ENCODE results near the gene CORIN. TPM values are rescaled to one million over a fixed set of nuclear protein-coding genes. Genes with fewer than 3 reads are reported as not detected.

The CORIN gene
- total and polyA plus RNA-seq, 2 of the 4 experiments (the other 2 are of a cell fraction): 20.3 to 24.7 TPM

GRCh38 chr4:47668810-47669408 is 169.0 kb downstream of the CORIN start:
- H2BK15ac ChIP-seq (ENCODE audit: low read depth, low read length): no peak overlapping the region
- TF ChIP-seq RCOR1 (IDR thresholded peaks at IDR 0.05; ENCODE audit: insufficient replicate concordance, low read length) (no peak), RFX5 (IDR thresholded peaks at IDR 0.05; ENCODE audit: low read depth, low read length) (no peak), MAZ (IDR thresholded peaks at IDR 0.05; ENCODE audit: borderline replicate concordance, low read depth, low read length) (no peak), CTCF (conservative IDR thresholded peaks at IDR 0.05; ENCODE audit: low read depth, low read length) (peak; percentile 68), SMC3 (IDR thresholded peaks at IDR 0.05; ENCODE audit: low read depth, low read length) (peak; percentile 49), BHLHE40 (IDR thresholded peaks at IDR 0.05; ENCODE audit: low read depth, low read length) (0 out of 2 replicates have a peak, but pooled peaks have one; percentile 18), RAD21 (IDR thresholded peaks at IDR 0.05; ENCODE audit: low read length) (peak; percentile 63), ELK1 (IDR thresholded peaks at IDR 0.05; ENCODE audit: borderline replicate concordance, low read depth, low read length) (no peak)
- no peak overlapping the region for H3K4ac ChIP-seq (ENCODE audit: low read depth, low read length)
- H4K8ac ChIP-seq (ENCODE audit: low read depth in 2 of 2, low read length in 2 of 2): no peak overlapping the region
- dilution Hi-C loops (cut with HindIII; ENCODE audit: low sequenced_read_pairs, unreplicated experiment) (no loop called here), intact Hi-C loops (cut with micrococcal nuclease) (loop anchor here (1.0 to 5.0 kb wide), 3 partner anchors 167 to 418 kb away; no protein-coding TSS in a partner anchor), in situ Hi-C loops (cut with MboI; ENCODE audit: low sequenced_read_pairs) (no loop called here)
- H3K27ac ChIP-seq (ENCODE audit: insufficient read depth, low read length): no peak overlapping the region
- ATAC-seq (ENCODE audit: low read depth) (peak; percentile 87), DNase-seq (peak; percentile 65)
- no peak overlapping the region for H2AFZ ChIP-seq (replicated peaks; ENCODE audit: low read length, poor library complexity)
- no peaks in the 10 kb centered on the region for H3K79me1 ChIP-seq (ENCODE audit: low read depth in 1 of 2, low read length in 2 of 2)
- no peaks in the 10 kb centered on the region for H3K9me1 ChIP-seq (ENCODE audit: insufficient read depth, low read length)
- H4K5ac ChIP-seq (ENCODE audit: low read depth, low read length): no peak overlapping the region
- CTCF ChIA-PET: interaction anchor here (0.5 to 1.1 kb wide), 12 partner anchors 18 to 691 kb away, joined by 3 to 6 read pairs (median 3); no protein-coding TSS in a partner anchor
- BruUV-seq (replicated peaks): no TSS peak
- H3K56ac ChIP-seq (ENCODE audit: extremely low read depth, insufficient read depth, low read length): no peak overlapping the region
- no peak overlapping the region for H2BK20ac ChIP-seq (ENCODE audit: low read depth, low read length)
- no peak overlapping the region for H4K91ac ChIP-seq (ENCODE audit: insufficient read depth, low read depth, low read length)
- no peaks in the 10 kb centered on the region for H3K9me3 ChIP-seq (ENCODE audit: control insufficient read depth, insufficient read depth, low read length)
- no peak overlapping the region for H3K4me3 ChIP-seq (ENCODE audit: insufficient read depth, low read depth, low read length)
- peaks cover 5% of the 10 kb centered on the region for H3K27me3 ChIP-seq (ENCODE audit: control insufficient read depth, insufficient read depth, low read length)
- no peak overlapping the region for H2BK5ac ChIP-seq (ENCODE audit: low read depth, low read length, poor library complexity, severe bottlenecking)
- H3K4me2 ChIP-seq (ENCODE audit: low read depth, low read length): no peak overlapping the region; the same call in 1 of the 2 replicates
- H3K36me3 ChIP-seq (ENCODE audit: control insufficient read depth, insufficient read depth, low read length): no peaks in the 10 kb centered on the region
- H2AK5ac ChIP-seq (ENCODE audit: low read depth, low read length): no peak overlapping the region
- no peaks in the 10 kb centered on the region for H3K4me1 ChIP-seq (ENCODE audit: control insufficient read depth, insufficient read depth, low read length)
- no peaks in the 10 kb centered on the region for H4K20me1 ChIP-seq (ENCODE audit: insufficient read depth, low read length)
- H3K18ac ChIP-seq (ENCODE audit: low read depth, low read length): no peak overlapping the region
- no CpG with 5 or more reads among the region's 11 CpGs for WGBS, 2 experiments (ENCODE audit: extremely low coverage in 2 of 2, insufficient read length in 1 of 2)
- H3K23ac ChIP-seq (ENCODE audit: low read depth, low read length): no peak overlapping the region
- POLR2A ChIA-PET (ENCODE audit: unreplicated experiment): interaction anchor here (0.5 kb wide), 1 partner anchor 287 kb away, joined by 3 read pairs; no protein-coding TSS in a partner anchor
- no peak overlapping the region for H2BK120ac ChIP-seq (ENCODE audit: low read depth, low read length)
- no peak overlapping the region for H2AK9ac ChIP-seq (replicated peaks; ENCODE audit: low read depth, low read length, poor library complexity)
- H3K14ac ChIP-seq (replicated peaks; ENCODE audit: low read depth, low read length): no peak overlapping the region
- H3K9ac ChIP-seq (ENCODE audit: low read depth, low read length): no peak overlapping the region
